SJCRH30 (cell line): ENCODE measurements around the gene AKT2. TPM values are rescaled to one million over a fixed set of nuclear protein-coding genes. Genes with fewer than 3 reads are reported as not detected.

ENCODE experiments used
- DNase-seq, 2 experiments: peaks; one replicate each; pipeline ENCODE4 v3.0.0-alpha.2; 2015 to 2020
- H3K27ac ChIP-seq: fragments of 250-450 bp; sonication (Bioruptor Pico); 2 replicates; pipeline ENCODE4 v1.5.1; 2020; ENCODE audit warnings: mild to moderate bottlenecking, moderate library complexity
- H3K27me3 ChIP-seq: fragments of 250-450 bp; sonication (Bioruptor Pico); 2 replicates; pipeline ENCODE4 v1.5.1; 2020; ENCODE audit warnings: mild to moderate bottlenecking, moderate library complexity
- H3K36me3 ChIP-seq: fragments of 250-450 bp; sonication (Bioruptor Pico); 2 replicates; pipeline ENCODE4 v1.5.1; 2020; ENCODE audit warnings: mild to moderate bottlenecking, moderate library complexity
- H3K4me1 ChIP-seq: fragments of 250-450 bp; sonication (Bioruptor Pico); 2 replicates; pipeline ENCODE4 v1.5.1; 2020; ENCODE audit warnings: mild to moderate bottlenecking, moderate library complexity
- H3K4me3 ChIP-seq: fragments of 250-450 bp; sonication (Bioruptor Pico); 2 replicates; pipeline ENCODE4 v1.5.1; 2020; ENCODE audit warnings: mild to moderate bottlenecking, moderate library complexity
- H3K9me3 ChIP-seq: fragments of 250-450 bp; sonication (Bioruptor Pico); replicated peaks from 2 replicates; pipeline ENCODE4 v1.5.1; 2020; ENCODE audit warnings: mild to moderate bottlenecking, moderate library complexity
- total RNA-seq: library from RNA; depleted of rRNA; stranded (reverse); fragments of >200 nt; shearing (Covaris generic); gene quantifications from 2 replicates; pipeline ENCODE4 v1.2.3, GENCODE V29; 2014

AKT2 gene
- total RNA-seq, 1 experiment from 2014 or later, result 138 TPM

GRCh38 chr19:40244579-40245317 lies 40.4 kb downstream of the AKT2 start:
- H3K9me3 ChIP-seq, result no peaks in the 10 kb centered on the region
- no peak for DNase-seq
- no peak overlapping the region for H3K27ac ChIP-seq
- no peak overlapping the region for H3K4me3 ChIP-seq
- H3K4me1 ChIP-seq, result no peaks in the 10 kb centered on the region
- no peaks in the 10 kb centered on the region for H3K27me3 ChIP-seq
- H3K36me3 ChIP-seq, result peaks cover 8% of the 10 kb centered on the region; the same call in 1 of the 2 replicates

- Histone ChIP-seq H3K36me3 (peaks cover 16% of the 10 kb centered on the region), H3K4me1 (no peaks in the 10 kb centered on the region), H3K4me3 (no peak overlapping the region), H3K27ac (no peak overlapping the region), H3K27me3 (no peaks in the 10 kb centered on the region), H3K9me3 (no peaks in the 10 kb centered on the region)
- no peak for DNase-seq
Observed at GRCh38 chr19:40243181-40243580, 42.0 kb downstream of the AKT2 start.

GRCh38 chr19:40242480-40242879 lies 42.7 kb downstream of the AKT2 start:
- Histone ChIP-seq H3K36me3 (peaks cover 21% of the 10 kb centered on the region), H3K9me3 (no peaks in the 10 kb centered on the region), H3K27ac (no peak overlapping the region), H3K27me3 (no peaks in the 10 kb centered on the region), H3K4me3 (no peak overlapping the region), H3K4me1 (no peaks in the 10 kb centered on the region)
- DNase-seq, result no peak

- Histone ChIP-seq H3K4me1 (no peaks in the 10 kb centered on the region), H3K36me3 (peaks cover 27% of the 10 kb centered on the region), H3K4me3 (no peak overlapping the region), H3K27ac (no peak overlapping the region), H3K9me3 (no peaks in the 10 kb centered on the region), H3K27me3 (no peaks in the 10 kb centered on the region)
- DNase-seq, result no peak
Observed at GRCh38 chr19:40241809-40242384, 43.2 kb downstream of the AKT2 start.

- H3K9me3 ChIP-seq, result no peaks in the 10 kb centered on the region
- no peak for DNase-seq
- no peak overlapping the region for H3K4me3 ChIP-seq
- no peaks in the 10 kb centered on the region for H3K27me3 ChIP-seq
- peaks cover 31% of the 10 kb centered on the region for H3K36me3 ChIP-seq
- H3K4me1 ChIP-seq, result no peaks in the 10 kb centered on the region
- H3K27ac ChIP-seq, result no peak overlapping the region
Observed at GRCh38 chr19:40241125-40241808, 43.9 kb downstream of the AKT2 start.

GRCh38 chr19:40240332-40240731 lies 44.8 kb downstream of the AKT2 start:
- H3K4me3 ChIP-seq, result no peak overlapping the region
- H3K36me3 ChIP-seq, result peaks cover 41% of the 10 kb centered on the region
- no peaks in the 10 kb centered on the region for H3K27me3 ChIP-seq
- no peaks in the 10 kb centered on the region for H3K9me3 ChIP-seq
- no peak overlapping the region for H3K27ac ChIP-seq
- DNase-seq, result no peak
- H3K4me1 ChIP-seq, result no peaks in the 10 kb centered on the region

GRCh38 chr19:40239415-40240226 lies 45.5 kb downstream of the AKT2 start:
- Histone ChIP-seq H3K27me3 (no peaks in the 10 kb centered on the region), H3K4me1 (no peaks in the 10 kb centered on the region), H3K27ac (no peak overlapping the region), H3K9me3 (no peaks in the 10 kb centered on the region), H3K4me3 (no peak overlapping the region), H3K36me3 (peaks cover 46% of the 10 kb centered on the region)
- DNase-seq, result no peak

GRCh38 chr19:40238775-40239174 lies 46.4 kb downstream of the AKT2 start:
- H3K9me3 ChIP-seq, result no peaks in the 10 kb centered on the region
- peaks cover 47% of the 10 kb centered on the region for H3K36me3 ChIP-seq
- no peaks in the 10 kb centered on the region for H3K27me3 ChIP-seq
- no peak for DNase-seq
- H3K4me3 ChIP-seq, result no peak overlapping the region
- no peak overlapping the region for H3K27ac ChIP-seq
- no peaks in the 10 kb centered on the region for H3K4me1 ChIP-seq

GRCh38 chr19:40237791-40238190 lies 47.4 kb downstream of the AKT2 start:
- H3K27me3 ChIP-seq, result no peaks in the 10 kb centered on the region
- DNase-seq, result no peak
- H3K4me3 ChIP-seq, result no peak overlapping the region
- no peak overlapping the region for H3K27ac ChIP-seq
- peaks cover 47% of the 10 kb centered on the region for H3K36me3 ChIP-seq
- H3K9me3 ChIP-seq, result no peaks in the 10 kb centered on the region
- H3K4me1 ChIP-seq, result no peaks in the 10 kb centered on the region

GRCh38 chr19:40236366-40236765 lies 48.8 kb downstream of the AKT2 start:
- H3K9me3 ChIP-seq, result no peaks in the 10 kb centered on the region
- H3K4me3 ChIP-seq, result no peak overlapping the region
- no peak for DNase-seq
- no peaks in the 10 kb centered on the region for H3K4me1 ChIP-seq
- no peak overlapping the region for H3K27ac ChIP-seq
- H3K27me3 ChIP-seq, result no peaks in the 10 kb centered on the region
- peaks cover 45% of the 10 kb centered on the region for H3K36me3 ChIP-seq

GRCh38 chr19:40236026-40236355 lies 49.2 kb downstream of the AKT2 start:
- Histone ChIP-seq H3K4me1 (no peaks in the 10 kb centered on the region), H3K27ac (no peak overlapping the region), H3K36me3 (peaks cover 45% of the 10 kb centered on the region)

GRCh38 chr19:40235238-40236025 lies 49.7 kb downstream of the AKT2 start:
- no peak overlapping the region for H3K27ac ChIP-seq
- H3K4me1 ChIP-seq, result no peaks in the 10 kb centered on the region
- peaks cover 43% of the 10 kb centered on the region for H3K36me3 ChIP-seq
- no peak overlapping the region for H3K4me3 ChIP-seq
- no peak for DNase-seq
- H3K9me3 ChIP-seq, result no peaks in the 10 kb centered on the region
- H3K27me3 ChIP-seq, result no peaks in the 10 kb centered on the region

More at GRCh38 chr19:40236026-40236355, 49.2 kb downstream of the AKT2 start:
- no peak for DNase-seq
- Histone ChIP-seq H3K9me3 (no peaks in the 10 kb centered on the region), H3K4me3 (no peak overlapping the region), H3K27me3 (no peaks in the 10 kb centered on the region)

- peaks cover 42% of the 10 kb centered on the region for H3K36me3 ChIP-seq
- H3K27me3 ChIP-seq, result no peaks in the 10 kb centered on the region
- no peak overlapping the region for H3K4me3 ChIP-seq
- no peak overlapping the region for H3K27ac ChIP-seq
- no peak for DNase-seq
- peaks cover 1% of the 10 kb centered on the region for H3K4me1 ChIP-seq
- H3K9me3 ChIP-seq, result no peaks in the 10 kb centered on the region
Observed at GRCh38 chr19:40234429-40235237, 50.5 kb downstream of the AKT2 start.
